HG03139 (cell line): Measurements from ENCODE around the gene CHCHD6.

Experiments used
- ATAC-seq: cut with Tn5 transposase; IDR thresholded peaks from one replicate; pipeline ENCODE4 v1.9.1; 2021; ENCODE audit not compliant: unreplicated experiment

CHCHD6 gene

GRCh38 chr3:126737527-126737926, 33.5 kb downstream of the CHCHD6 start:
- no peak for ATAC-seq

- no peak for ATAC-seq
Measured at GRCh38 chr3:126742057-126742456, 38.0 kb downstream of the CHCHD6 start.

GRCh38 chr3:126743350-126743749, 39.3 kb downstream of the CHCHD6 start:
- ATAC-seq: no peak

- no peak for ATAC-seq
Measured at GRCh38 chr3:126743781-126744180, 39.7 kb downstream of the CHCHD6 start.

- ATAC-seq: no peak
Measured at GRCh38 chr3:126745760-126746394, 41.8 kb downstream of the CHCHD6 start.

GRCh38 chr3:126746395-126747177, 42.5 kb downstream of the CHCHD6 start:
- no peak for ATAC-seq

GRCh38 chr3:126747768-126748167, 43.7 kb downstream of the CHCHD6 start:
- ATAC-seq: no peak

- no peak for ATAC-seq
Measured at GRCh38 chr3:126748701-126749546, 44.9 kb downstream of the CHCHD6 start.

GRCh38 chr3:126749547-126749875, 45.5 kb downstream of the CHCHD6 start:
- no peak for ATAC-seq

- ATAC-seq: no peak
Measured at GRCh38 chr3:126749931-126750755, 46.1 kb downstream of the CHCHD6 start.

GRCh38 chr3:126750756-126751121, 46.7 kb downstream of the CHCHD6 start:
- ATAC-seq: no peak

- no peak for ATAC-seq
Measured at GRCh38 chr3:126751611-126752302, 47.7 kb downstream of the CHCHD6 start.

- ATAC-seq: peak; percentile 67
Measured at GRCh38 chr3:126752303-126753190, 48.5 kb downstream of the CHCHD6 start.

- ATAC-seq: no peak
Measured at GRCh38 chr3:126753191-126754160, 49.4 kb downstream of the CHCHD6 start.

GRCh38 chr3:126755866-126756265, 51.8 kb downstream of the CHCHD6 start:
- no peak for ATAC-seq

- no peak for ATAC-seq
Measured at GRCh38 chr3:126758026-126758425, 54.0 kb downstream of the CHCHD6 start.

- no peak for ATAC-seq
Measured at GRCh38 chr3:126758882-126759281, 54.8 kb downstream of the CHCHD6 start.

GRCh38 chr3:126760541-126760940, 56.5 kb downstream of the CHCHD6 start:
- ATAC-seq: no peak
